Suprapubic skin (tissue), 4 donors: ENCODE measurements around the gene NSUN3. TPM values are rescaled to one million over a fixed set of nuclear protein-coding genes. Genes with fewer than 3 reads are reported as not detected.

ENCODE experiments used
- DNase-seq, 2 donors: peaks; one replicate each; pipeline ENCODE4 v3.0.0-alpha.2; 2019; ENCODE audit warnings: low spot score in 2 of 2
- H3K27ac ChIP-seq: fragments of 200-600 bp; sonication (generic); one replicate; pipeline ENCODE4 v1.5.1; 2019
- H3K27me3 ChIP-seq: fragments of 200-600 bp; sonication (generic); one replicate; pipeline ENCODE4 v1.5.1; 2019
- H3K36me3 ChIP-seq: fragments of 200-600 bp; sonication (generic); one replicate; pipeline ENCODE4 v1.5.1; 2019
- H3K4me1 ChIP-seq: fragments of 200-600 bp; sonication (generic); one replicate; pipeline ENCODE4 v1.5.1; 2019
- H3K4me3 ChIP-seq: fragments of 200-600 bp; sonication (generic); one replicate; pipeline ENCODE4 v1.5.1; 2019; ENCODE audit warnings: mild to moderate bottlenecking
- H3K9me3 ChIP-seq: fragments of 200-600 bp; sonication (generic); one replicate; pipeline ENCODE4 v1.5.1; 2019
- CTCF ChIP-seq, 2 donors: fragments of 200-600 bp in 1 of 2; fragments of 450-650 bp in 1 of 2; sonication (generic) in 1 of 2; IDR thresholded peaks; one replicate each; pipeline ENCODE4 v1.5.1; 2016 to 2019; ENCODE audit warnings: antibody characterized with exemption in 2 of 2, mild to moderate bottlenecking in 1 of 2, moderate library complexity in 1 of 2
- EP300 ChIP-seq: sonication (generic); formaldehyde crosslinking; IDR thresholded peaks from one replicate; pipeline ENCODE4 v1.6.1; 2017; ENCODE audit warnings: antibody characterized with exemption
- POLR2A ChIP-seq, 2 donors: fragments of 450-650 bp; IDR thresholded peaks; one replicate each; pipeline ENCODE4 v1.6.1; 2017; ENCODE audit warnings: antibody characterized with exemption in 2 of 2, mild to moderate bottlenecking in 2 of 2, moderate library complexity in 2 of 2
- POLR2AphosphoS5 ChIP-seq, 3 donors: sonication (generic); formaldehyde crosslinking; IDR thresholded peaks; one replicate each; pipeline ENCODE4 v1.6.1; 2017; ENCODE audit warnings: antibody characterized with exemption in 3 of 3
- WGBS: methylation state at CpG from one replicate; pipeline ENCODE4 v1.1.5; 2018; 5-methylcytosine and 5-hydroxymethylcytosine counted together
- total RNA-seq, 4 donors: library from RNA; depleted of rRNA; stranded (reverse); fragments of >200 nt; gene quantifications; one replicate each; pipeline ENCODE4 v1.1.0, GENCODE V29; 2016

The NSUN3 gene
- total RNA-seq, 4 donors from 2014 or later: 6.8 to 18.6 (median 8.9) TPM

- Histone ChIP-seq H3K27me3 (no peaks in the 10 kb centered on the region), H3K4me3 (no peak overlapping the region), H3K36me3 (peaks cover 13% of the 10 kb centered on the region), H3K27ac (peak overlapping the region; percentile 97), H3K9me3 (no peaks in the 10 kb centered on the region), H3K4me1 (peaks cover 32% of the 10 kb centered on the region)
- no peak for TF ChIP-seq POLR2A (IDR thresholded peaks at IDR 0.05)
- WGBS: 73% methylated on average over 6 of the region's 6 CpGs
- no peak for DNase-seq
These were observed 1.5 kb downstream of the NSUN3 start for GRCh38 chr3:94064243-94064860.

- H3K4me3 ChIP-seq: no peak overlapping the region
- H3K27ac ChIP-seq: no peak overlapping the region
- no peaks in the 10 kb centered on the region for H3K27me3 ChIP-seq
- peaks cover 32% of the 10 kb centered on the region for H3K4me1 ChIP-seq
- H3K9me3 ChIP-seq: no peaks in the 10 kb centered on the region
- no peak for DNase-seq
- TF ChIP-seq EP300 (no peak), CTCF (IDR thresholded peaks at IDR 0.05) (no peak), POLR2A (IDR thresholded peaks at IDR 0.05) (no peak), POLR2AphosphoS5 (IDR thresholded peaks at IDR 0.05) (no peak)
- peaks cover 8% of the 10 kb centered on the region for H3K36me3 ChIP-seq
- WGBS: 17% methylated on average over 1 of the region's 1 CpG
These were observed 2.3 kb downstream of the NSUN3 start for GRCh38 chr3:94065122-94065521.

GRCh38 chr3:94065819-94066480, 3.1 kb downstream of the NSUN3 start:
- peaks cover 32% of the 10 kb centered on the region for H3K4me1 ChIP-seq
- TF ChIP-seq CTCF (IDR thresholded peaks at IDR 0.05): no peak
- no peak for TF ChIP-seq EP300
- no peak for TF ChIP-seq POLR2AphosphoS5 (IDR thresholded peaks at IDR 0.05)
- TF ChIP-seq POLR2A (IDR thresholded peaks at IDR 0.05): no peak
- 92% methylated on average over 1 of the region's 1 CpG for WGBS

GRCh38 chr3:94066506-94067500, 3.9 kb downstream of the NSUN3 start:
- Histone ChIP-seq H3K9me3 (no peaks in the 10 kb centered on the region), H3K27ac (no peak overlapping the region), H3K27me3 (no peaks in the 10 kb centered on the region), H3K36me3 (peaks cover 8% of the 10 kb centered on the region), H3K4me3 (no peak overlapping the region), H3K4me1 (peaks cover 31% of the 10 kb centered on the region)
- WGBS: 87% methylated on average over 6 of the region's 6 CpGs
- DNase-seq: no peak
- no peak for TF ChIP-seq EP300
- no peak for TF ChIP-seq POLR2A (IDR thresholded peaks at IDR 0.05)
- TF ChIP-seq POLR2AphosphoS5 (IDR thresholded peaks at IDR 0.05): no peak
- no peak for TF ChIP-seq CTCF (IDR thresholded peaks at IDR 0.05)

More at GRCh38 chr3:94065819-94066480, 3.1 kb downstream of the NSUN3 start:
- DNase-seq: no peak
- Histone ChIP-seq H3K36me3 (peaks cover 4% of the 10 kb centered on the region), H3K27me3 (no peaks in the 10 kb centered on the region), H3K9me3 (no peaks in the 10 kb centered on the region), H3K27ac (no peak overlapping the region), H3K4me3 (no peak overlapping the region)

- Histone ChIP-seq H3K27ac (no peak overlapping the region), H3K4me3 (no peak overlapping the region), H3K4me1 (peaks cover 15% of the 10 kb centered on the region), H3K27me3 (no peaks in the 10 kb centered on the region), H3K9me3 (no peaks in the 10 kb centered on the region), H3K36me3 (peaks cover 12% of the 10 kb centered on the region)
- DNase-seq: no peak
- TF ChIP-seq CTCF (IDR thresholded peaks at IDR 0.05): peak; percentile 2 to 38
- TF ChIP-seq POLR2AphosphoS5 (IDR thresholded peaks at IDR 0.05): no peak
- WGBS: 53% methylated on average over 4 of the region's 4 CpGs
These were observed 6.4 kb downstream of the NSUN3 start for GRCh38 chr3:94069194-94069813.
